GM15510 (cell line): ENCODE data around the gene CHCHD10.

ENCODE experiments used
- POLR2A ChIP-seq: IDR thresholded peaks from 3 replicates; pipeline ENCODE4 v1.6.1; 2011; ENCODE audit warnings: borderline replicate concordance; ENCODE audit not compliant: insufficient read length; ENCODE audit errors: extremely low read depth

Gene CHCHD10

DNA sequence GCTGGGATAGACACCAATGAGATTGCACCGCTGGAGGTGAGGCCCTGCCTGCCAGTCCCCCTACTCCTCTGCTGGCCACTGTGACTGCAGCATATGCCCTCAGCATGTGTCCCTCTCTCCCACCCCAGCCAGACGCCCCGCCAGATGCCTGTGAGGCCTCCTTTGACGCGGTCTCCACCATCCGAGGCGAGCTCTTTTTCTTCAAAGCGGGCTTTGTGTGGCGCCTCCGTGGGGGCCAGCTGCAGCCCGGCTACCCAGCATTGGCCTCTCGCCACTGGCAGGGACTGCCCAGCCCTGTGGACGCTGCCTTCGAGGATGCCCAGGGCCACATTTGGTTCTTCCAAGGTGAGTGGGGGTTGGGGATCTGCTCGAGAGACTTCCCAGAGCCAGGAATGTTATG, 13.3 kb upstream of the CHCHD10 start:
- TF ChIP-seq POLR2A: no peak

DNA sequence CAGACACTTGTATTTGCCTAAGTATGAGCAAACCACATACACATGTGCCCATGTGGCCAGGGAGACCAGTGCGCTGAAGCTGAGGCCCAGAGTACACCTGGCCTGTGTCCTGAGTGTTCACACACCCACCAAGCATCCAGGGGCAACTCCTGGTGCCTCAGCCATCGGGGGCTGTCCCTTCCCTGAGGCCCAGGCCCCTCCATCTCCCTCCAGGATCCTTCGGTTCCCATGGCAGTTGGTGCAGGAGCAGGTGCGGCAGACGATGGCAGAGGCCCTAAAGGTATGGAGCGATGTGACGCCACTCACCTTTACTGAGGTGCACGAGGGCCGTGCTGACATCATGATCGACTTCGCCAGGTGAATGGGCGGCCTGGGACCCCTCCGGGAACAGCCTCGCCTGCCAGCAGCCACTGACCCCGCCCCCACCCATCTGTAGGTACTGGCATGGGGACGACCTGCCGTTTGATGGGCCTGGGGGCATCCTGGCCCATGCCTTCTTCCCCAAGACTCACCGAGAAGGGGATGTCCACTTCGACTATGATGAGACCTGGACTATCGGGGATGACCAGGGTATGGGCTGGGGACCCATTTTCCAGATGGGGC, 12.5 kb upstream of the CHCHD10 start:
- TF ChIP-seq POLR2A: no peak

DNA sequence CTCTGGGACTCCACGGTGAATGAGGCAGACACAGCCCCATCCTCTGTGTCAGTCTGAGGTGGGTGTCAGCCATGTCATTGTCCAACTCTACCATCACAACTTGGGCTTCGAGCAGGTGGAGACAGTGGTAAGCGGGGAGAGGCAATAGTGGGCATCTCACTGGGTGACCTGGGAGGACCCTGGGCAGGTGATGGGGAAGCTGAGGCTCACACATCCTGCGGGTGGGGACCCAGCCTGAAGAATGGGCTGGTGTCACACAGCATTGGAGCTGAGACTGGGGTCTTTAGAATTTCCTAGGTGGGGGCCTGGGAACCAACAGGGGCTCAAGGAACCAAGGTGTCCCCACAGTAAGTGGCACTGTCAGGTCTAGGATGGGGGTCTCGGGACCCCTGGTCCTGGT, 12.0 kb upstream of the CHCHD10 start:
- TF ChIP-seq POLR2A: no peak

GRCh38 chr22:23779083-23779482, 11.3 kb upstream of the CHCHD10 start:
- TF ChIP-seq POLR2A: no peak

- TF ChIP-seq POLR2A: no peak
Observed at GRCh38 chr22:23778577-23778900, 10.8 kb upstream of the CHCHD10 start.

DNA sequence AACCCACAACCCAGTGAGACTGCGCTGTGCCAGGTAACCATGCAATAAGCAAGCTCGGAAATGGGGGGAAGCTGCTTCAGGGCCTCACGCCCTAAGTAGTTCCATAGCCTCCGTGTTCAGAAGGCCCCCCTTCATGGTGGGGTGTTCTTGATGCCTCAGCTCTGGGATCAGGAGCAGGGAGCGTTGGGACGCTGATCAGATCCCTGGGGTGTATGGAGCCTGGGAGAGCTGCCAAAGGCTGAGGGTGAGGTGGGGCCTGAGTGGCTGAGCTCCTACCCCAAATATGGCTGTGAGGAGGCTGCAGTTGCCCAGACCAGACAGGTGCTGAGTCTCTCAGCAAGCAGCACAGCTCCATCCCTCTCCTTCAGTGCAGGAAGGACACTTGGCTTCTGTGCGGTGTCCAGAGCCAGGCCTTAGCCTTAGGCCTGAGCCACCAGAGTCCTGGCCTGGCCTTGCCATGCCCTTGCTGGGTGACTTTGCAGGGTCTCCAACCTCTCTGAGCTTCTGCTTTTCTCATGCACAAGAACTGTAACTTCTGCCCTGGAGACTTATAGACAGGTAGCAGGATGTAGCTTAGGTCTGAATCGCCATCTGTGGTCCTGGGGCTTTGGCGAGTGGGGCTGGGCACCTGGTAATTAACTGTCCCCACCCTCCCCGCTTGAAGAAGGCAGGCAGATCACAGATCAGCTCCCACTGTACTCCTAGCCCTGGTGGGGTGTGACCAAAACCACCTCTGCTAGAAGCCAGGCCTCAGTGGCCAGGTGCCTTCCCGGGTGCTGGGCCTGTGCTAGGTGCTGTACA, 10.2 kb upstream of the CHCHD10 start:
- no peak for TF ChIP-seq POLR2A

DNA sequence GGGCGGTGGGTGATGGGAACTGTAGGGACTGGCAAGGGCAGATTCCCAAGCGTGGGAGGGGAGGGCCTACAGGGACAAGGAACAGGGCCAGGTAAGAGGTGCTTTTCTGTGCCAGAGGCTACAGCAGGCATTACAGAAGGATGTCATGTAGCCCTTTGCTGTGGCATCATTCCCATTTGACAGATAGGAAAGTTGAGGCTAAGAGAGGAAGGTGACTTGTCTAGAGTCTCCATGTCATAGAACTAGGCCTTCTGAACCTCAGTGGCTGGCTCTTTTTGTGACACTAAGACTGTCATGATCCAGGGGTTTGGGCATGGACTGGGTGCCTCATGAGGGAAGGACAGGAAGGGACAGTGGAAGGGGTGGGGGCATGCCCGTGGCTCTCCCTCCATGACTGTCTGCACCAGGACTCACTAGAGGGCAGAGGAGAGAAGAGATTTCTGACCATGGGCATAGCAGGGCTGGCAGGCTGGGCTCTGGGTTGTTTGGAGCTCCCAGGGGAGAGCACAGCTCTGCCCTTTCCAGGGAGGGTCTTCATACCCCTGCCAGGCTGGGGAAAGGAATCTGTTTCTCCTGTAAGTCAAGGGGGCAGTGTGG, 8.1 kb upstream of the CHCHD10 start:
- TF ChIP-seq POLR2A: no peak

GRCh38 chr22:23774922-23775436, 7.2 kb upstream of the CHCHD10 start:
- no peak for TF ChIP-seq POLR2A

DNA sequence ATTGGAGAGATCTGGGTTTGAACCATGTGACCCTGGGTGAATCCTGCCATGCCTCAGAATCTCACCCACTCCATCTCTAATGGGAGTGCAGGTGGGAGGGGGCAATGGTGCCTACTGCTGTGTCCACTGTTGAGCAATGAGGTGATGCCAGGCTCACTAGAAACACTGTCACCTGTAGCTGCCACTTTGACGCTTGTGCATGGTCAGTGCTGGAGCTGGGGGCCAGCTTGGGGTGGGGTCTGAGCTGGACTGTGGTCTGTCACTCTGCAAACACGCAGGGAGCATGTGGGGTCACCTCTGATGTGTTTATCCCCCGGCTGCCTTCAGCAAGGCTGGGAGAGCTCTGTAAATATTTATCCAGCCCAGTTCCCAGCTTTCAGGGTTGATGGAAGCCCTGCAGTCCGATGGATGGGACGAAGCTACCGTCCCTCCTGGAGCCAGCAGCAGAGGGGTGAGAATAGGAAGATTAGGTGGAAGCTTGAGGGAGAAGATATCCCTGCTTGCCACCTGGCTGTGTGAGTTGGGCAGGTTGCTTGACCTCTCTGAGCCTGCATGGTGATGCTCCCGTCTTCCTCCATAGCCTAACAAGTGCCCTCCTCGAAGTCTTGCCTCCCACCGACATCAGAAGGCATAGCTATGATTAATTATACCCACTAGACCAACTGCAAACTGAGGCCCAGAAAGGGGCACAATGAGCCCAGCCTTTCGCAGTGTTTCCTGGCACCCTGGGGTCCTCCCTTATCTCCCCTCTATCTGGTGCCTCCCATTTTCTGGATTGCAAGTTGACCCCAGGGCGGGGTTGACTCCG, 6.5 kb upstream of the CHCHD10 start:
- no peak for TF ChIP-seq POLR2A

DNA sequence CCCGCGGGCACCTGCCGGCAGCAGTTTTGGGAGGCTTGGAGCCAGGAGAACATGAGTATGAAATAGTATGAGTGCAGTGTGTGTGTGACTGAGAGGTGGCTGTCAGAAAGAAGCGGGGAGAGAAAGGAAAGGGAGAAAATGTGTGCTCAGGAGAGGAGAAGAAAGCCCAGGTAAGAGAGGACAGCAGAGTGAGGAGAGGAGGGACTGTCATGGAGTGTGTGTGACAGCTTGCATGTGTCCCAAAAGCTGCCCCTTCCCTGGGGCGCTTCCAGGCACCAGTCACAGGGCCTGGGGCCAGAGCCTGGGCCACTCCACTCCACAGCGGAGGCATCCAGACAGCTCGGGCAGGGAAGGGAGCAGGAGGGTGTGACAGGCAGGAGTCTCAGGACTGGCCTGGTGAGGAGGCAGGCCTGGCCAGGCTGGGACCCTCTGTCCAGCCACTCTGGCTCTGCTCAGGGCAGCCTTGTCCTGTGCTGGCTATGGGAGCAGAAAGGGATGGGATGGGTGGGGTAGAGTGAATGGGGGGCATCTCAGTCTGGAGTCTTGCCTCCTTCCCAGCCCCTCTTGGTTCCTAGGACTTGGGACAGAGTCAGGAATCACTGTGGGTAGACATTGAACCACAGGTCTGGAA, 5.8 kb upstream of the CHCHD10 start:
- no peak for TF ChIP-seq POLR2A

- no peak for TF ChIP-seq POLR2A
Observed at GRCh38 chr22:23772649-23773473, 5.1 kb upstream of the CHCHD10 start, which contains the start of gene MMP11. Gene MMP11, plus strand, starts transcription at chr22:23772849. Its CDS starts 22 bp downstream, at chr22:23772871.

DNA sequence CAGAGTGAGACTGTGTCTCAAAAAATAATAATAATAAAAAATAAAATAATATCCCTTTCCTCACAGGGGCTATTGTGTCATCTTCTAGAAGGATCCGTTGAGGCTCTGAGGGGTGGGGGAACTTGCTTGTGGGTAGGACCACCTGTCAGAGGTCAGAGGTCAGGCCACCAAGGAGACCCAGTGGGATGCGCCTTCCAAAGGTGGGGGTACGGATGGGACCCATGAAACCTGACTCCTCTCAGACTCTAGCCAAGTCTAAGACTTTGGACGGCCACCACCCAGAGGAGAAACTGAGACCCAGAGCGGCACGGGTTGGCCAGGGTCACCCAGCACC, 4.5 kb upstream of the CHCHD10 start:
- TF ChIP-seq POLR2A: no peak

- no peak for TF ChIP-seq POLR2A
Observed at GRCh38 chr22:23769321-23769965, 1.7 kb upstream of the CHCHD10 start.

GRCh38 chr22:23767303-23767672, 484 bp downstream of the CHCHD10 start:
- TF ChIP-seq POLR2A: no peak
